K562 (cell line): ENCODE data around the gene ATXN10. TPM values are rescaled to one million over a fixed set of nuclear protein-coding genes. Genes with fewer than 3 reads are reported as not detected.
"Not testable (repeated sequence)": the region's sequence is repeated elsewhere in the genome, so short reads cannot be mapped to it uniquely, and the experiment has no call there.

Source experiments
- ATAC-seq: fragments of 200-7000 bp; cut with Tn5 transposase; 3 replicates; pipeline ENCODE4 v1.9.1; 2020; ENCODE audit warnings: moderate library complexity
- BruUV-seq: library from RNA; stranded (reverse); fragments of 400-500 nt; replicated peaks from 2 replicates; lab custom pipeline; 2021; lab: Mats Ljungman, UMichigan
- CTCF ChIA-PET: fragments of 300-600 bp; formaldehyde crosslinking; extraction: SDS; loops from one replicate; lab custom pipeline; 2021; ENCODE audit warnings: low intra/inter-chr PET ratio; lab: Yijun Ruan, JAX
- POLR2A ChIA-PET: fragments of 300-600, 350-650 bp; sonication (Branson Sonifier 250); formaldehyde crosslinking; extraction: SDS; loops from one replicate; lab custom pipeline; 2021; ENCODE audit warnings: antibody characterized with exemption, inconsistent platforms; lab: Yijun Ruan, JAX
- DNase-seq, 4 experiments: peaks; one replicate each; pipeline versions ENCODE4 v3.0.0 to v3.0.0-alpha.2; 2011 to 2018; ENCODE audit warnings: low spot score in 3 of 4, mixed read lengths in 3 of 4; ENCODE audit errors: extremely low read depth in 1 of 4
- FAIRE-seq: peaks from 2 replicates; lab custom pipeline; 2011; peaks lifted over from hg19 to GRCh38; lab: Jason Lieb, UNC
- H2AFZ ChIP-seq: 2 replicates; pipeline ENCODE4 v1.6.0; 2011; ENCODE audit warnings: low read depth, low read length, control low read depth, inconsistent platforms
- H3K27ac ChIP-seq: fragments of 200-600 bp; 3 replicates; pipeline ENCODE4 v1.8.0; 2011; ENCODE audit warnings: low read depth, mild to moderate bottlenecking, control low read depth, inconsistent platforms, low read length, moderate library complexity, mixed read lengths; ENCODE audit errors: extremely low read depth
- H3K27me3 ChIP-seq, 2 experiments: fragments of 300-600 bp in 1 of 2; 2 replicates in 1 of 2; 3 replicates in 1 of 2; pipeline versions ENCODE4 v1.6.0 to v1.8.0; 2011; ENCODE audit warnings: inconsistent platforms in 2 of 2, low read length in 2 of 2, mild to moderate bottlenecking in 1 of 2, mixed read lengths in 1 of 2, moderate library complexity in 1 of 2; ENCODE audit not compliant: control insufficient read depth in 2 of 2, insufficient read depth in 2 of 2
- H3K36me3 ChIP-seq: fragments of 300-600 bp; 3 replicates; pipeline ENCODE4 v1.8.0; 2011; ENCODE audit warnings: mild to moderate bottlenecking, low read length, inconsistent platforms; ENCODE audit not compliant: control insufficient read depth, insufficient read depth
- H3K4me1 ChIP-seq, 2 experiments: fragments of 200-600 bp in 1 of 2; replicated peaks in 1 of 2; 2 replicates in 1 of 2; 3 replicates in 1 of 2; pipeline versions ENCODE4 v1.5.1 to v1.8.0; 2011; ENCODE audit warnings: inconsistent platforms in 2 of 2, low read length in 2 of 2, mild to moderate bottlenecking in 1 of 2, mixed read lengths in 1 of 2, moderate library complexity in 1 of 2; ENCODE audit not compliant: control insufficient read depth in 2 of 2, insufficient read depth in 2 of 2
- H3K4me2 ChIP-seq: 2 replicates; pipeline ENCODE4 v1.6.1; 2011; ENCODE audit warnings: low read length, control low read depth, inconsistent platforms, mixed read lengths; ENCODE audit not compliant: insufficient read depth
- H3K4me3 ChIP-seq: fragments of 200-600 bp; sonication (generic), shearing (Covaris generic); 2 replicates; pipeline ENCODE4 v1.5.1; 2016; ENCODE audit warnings: control low read depth, inconsistent platforms
- H3K79me2 ChIP-seq: fragments of 200-600 bp; 3 replicates; pipeline ENCODE4 v1.8.0; 2011; ENCODE audit warnings: low read length, inconsistent platforms; ENCODE audit not compliant: control insufficient read depth, insufficient read depth
- H3K9ac ChIP-seq, 2 experiments: 2 replicates each; pipeline versions ENCODE4 v1.6.0 to v1.6.1; 2011; ENCODE audit warnings: low read depth in 2 of 2, low read length in 2 of 2, control low read depth in 1 of 2, inconsistent platforms in 1 of 2, mild to moderate bottlenecking in 1 of 2, mixed read lengths in 1 of 2; ENCODE audit not compliant: insufficient read depth in 1 of 2
- H3K9me1 ChIP-seq: one replicate; pipeline ENCODE4 v1.6.0; 2011; ENCODE audit warnings: inconsistent platforms, mild to moderate bottlenecking, low read length, moderate library complexity; ENCODE audit not compliant: control insufficient read depth, insufficient read depth
- H3K9me3 ChIP-seq: replicated peaks from 2 replicates; pipeline ENCODE4 v1.5.1; 2011; ENCODE audit warnings: low read depth, low read length, inconsistent platforms; ENCODE audit not compliant: control insufficient read depth, insufficient read depth
- H4K20me1 ChIP-seq: replicated peaks from 2 replicates; pipeline ENCODE4 v1.6.1; 2011; ENCODE audit warnings: low read length, inconsistent platforms, mixed read lengths; ENCODE audit not compliant: control insufficient read depth, insufficient read depth
- BCOR ChIP-seq: fragments of 450-650 bp; IDR thresholded peaks from 2 replicates; pipeline ENCODE4 v1.6.1; 2016
- MEIS2 ChIP-seq: fragments of 450-650 bp; IDR thresholded peaks from 2 replicates; pipeline ENCODE4 v1.6.1; 2014; ENCODE audit warnings: mild to moderate bottlenecking; ENCODE audit not compliant: partially characterized antibody
- NFE2 ChIP-seq: IDR thresholded peaks from 2 replicates; pipeline ENCODE4 v1.6.1; 2014; ENCODE audit warnings: antibody characterized with exemption, low read depth
- NRF1 ChIP-seq, 2 experiments: fragments of 450-650 bp; IDR thresholded peaks in 1 of 2; conservative IDR thresholded peaks in 1 of 2; 2 replicates each; pipeline ENCODE4 v1.6.1; 2014; ENCODE audit warnings: mild to moderate bottlenecking in 2 of 2
- ZNF146 ChIP-seq: IDR thresholded peaks from one replicate; pipeline ENCODE4 v1.6.1; 2018; ENCODE audit warnings: missing compliant biosample characterization; ENCODE audit not compliant: unreplicated experiment
- ZNF282 ChIP-seq: sonication (generic); formaldehyde crosslinking; IDR thresholded peaks from 2 replicates; pipeline ENCODE4 v1.8.1; 2023; ENCODE audit warnings: missing genetic modification reagents
- WGBS: fragments of 100-300 bp; shearing (Covaris generic); methylation state at CpG from one replicate; pipeline ENCODE4 v1.1.6; 2016; ENCODE audit warnings: low coverage, mixed read lengths; ENCODE audit not compliant: insufficient coverage; ENCODE audit errors: missing lambda C conversion rate; 5-methylcytosine and 5-hydroxymethylcytosine counted together
- in situ Hi-C: fragments of 300-500 bp; cut with MboI; formaldehyde crosslinking; loops from 4 replicates; pipeline ENCODE4 v1.15.0; 2018; ENCODE audit warnings: inconsistent platforms, mixed read lengths
- intact Hi-C: fragments of 100-400 bp; cut with micrococcal nuclease; formaldehyde crosslinking; loops from 2 replicates; pipeline ENCODE4 v1.14.2; 2022
- polyA plus RNA-seq, 8 experiments: library from polyadenylated mRNA; depleted of rRNA in 4 of 8; stranded (reverse) in 5 of 8; unstranded in 3 of 8; fragments of >200 nt; fragmentation: Nextera tagmentation in 2 of 8; fragmentation: Illumina TruSeq in 1 of 8; extraction: Ambion mirVana in 2 of 8; extraction: Trizol in 1 of 8; gene quantifications; 2 replicates each; pipeline versions ENCODE4 v1.2.1 to v1.2.3, GENCODE V29; 2011 to 2014; ENCODE audit warnings: inconsistent platforms in 1 of 8, missing spikeins in 1 of 8
- total RNA-seq, 7 experiments: library from RNA; depleted of rRNA in 6 of 7; stranded (reverse); fragments of >200 nt in 6 of 7; fragmentation: Illumina TruSeq in 2 of 7; extraction: Trizol in 2 of 7; gene quantifications; 2 replicates each; pipeline versions ENCODE4 v1.2.1 to v1.2.3, GENCODE V29; 2011 to 2021; ENCODE audit warnings: low replicate concordance in 1 of 7

Gene ATXN10
- total and polyA plus RNA-seq, 9 of the 15 experiments (the other 6 are each of a cell fraction or from before 2014, with no cell fraction given) = 11.5 to 190 (median 33.6) TPM

DNA sequence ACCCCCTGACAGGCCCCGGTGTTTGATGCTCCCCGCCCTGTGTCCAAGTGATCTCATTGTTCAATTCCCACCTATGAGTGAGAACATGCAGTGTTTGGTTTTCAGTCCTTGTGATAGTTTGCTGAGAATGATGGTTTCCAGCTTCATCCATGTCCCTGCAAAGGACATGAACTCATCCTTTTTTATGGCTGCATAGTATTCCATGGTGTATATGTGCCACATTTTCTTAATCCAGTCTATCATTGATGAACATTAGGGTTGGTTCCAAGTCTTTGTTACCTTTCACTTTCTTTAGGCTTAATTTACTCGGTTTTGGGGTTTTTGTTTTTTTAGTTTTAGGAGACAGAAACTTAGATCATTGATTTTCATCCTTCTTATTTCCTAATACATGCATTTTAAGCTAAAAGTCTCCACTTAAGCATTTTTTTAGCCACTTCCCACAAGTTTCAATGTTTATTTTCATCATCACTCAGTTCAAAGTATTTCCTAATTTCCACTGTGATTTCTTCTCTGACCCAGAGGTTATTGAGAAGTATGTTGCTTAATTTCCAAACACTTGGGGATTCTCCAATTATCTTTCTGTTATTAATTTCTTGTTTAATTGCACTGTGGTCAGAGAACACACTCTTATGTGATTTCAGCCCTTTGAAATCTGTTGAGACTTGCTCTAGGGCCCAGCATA, 48.0 kb upstream of the ATXN10 start:
- in situ Hi-C loops, intact Hi-C loops, FAIRE-seq, H3K9me3 ChIP-seq, POLR2A ChIA-PET, CTCF ChIA-PET, H3K4me3 ChIP-seq, H3K27ac ChIP-seq, H2AFZ ChIP-seq, H3K4me1 ChIP-seq, H4K20me1 ChIP-seq, ATAC-seq, H3K36me3 ChIP-seq, H3K4me2 ChIP-seq, BruUV-seq, H3K9me1 ChIP-seq, H3K9ac ChIP-seq, DNase-seq, H3K79me2 ChIP-seq: not testable (repeated sequence)
- 28% methylated on average over 3 of the region's 3 CpGs for WGBS
- peaks cover 0 to 15% of the 10 kb centered on the region in 2 experiments; a peak in 1 of 5 replicates for H3K27me3 ChIP-seq
- TF ChIP-seq BCOR (peak; percentile 19; the same call in 1 of the 2 replicates), ZNF146 (CRISPR knock-in tag) (peak; percentile 70)

DNA sequence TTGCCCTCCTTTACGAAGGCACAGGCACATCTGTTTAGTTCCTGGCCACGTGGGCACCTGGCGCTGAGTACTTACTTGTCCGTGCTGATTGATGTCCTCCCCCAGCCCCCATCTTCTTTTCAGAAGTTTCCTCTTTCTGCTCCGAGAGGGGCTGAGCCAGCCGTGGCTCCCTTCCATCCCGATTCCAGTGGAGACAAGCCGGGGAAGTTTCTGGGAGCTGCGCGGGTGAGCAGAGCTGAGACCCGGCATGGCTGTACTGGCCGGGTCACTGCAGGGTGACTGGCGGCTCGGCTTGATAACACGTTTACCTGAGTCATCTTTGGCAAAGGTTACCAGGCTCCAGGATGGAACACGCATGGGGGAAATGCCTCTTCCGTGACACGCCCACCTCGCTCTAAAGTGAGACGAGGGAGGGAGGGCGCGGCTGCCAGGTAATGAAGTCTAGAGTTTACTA, 45.4 kb upstream of the ATXN10 start:
- Histone ChIP-seq H3K79me2 (no peaks in the 10 kb centered on the region), H3K9me3 (no peaks in the 10 kb centered on the region), H3K4me3 (no peak overlapping the region), H3K9ac (peak overlapping the region in 1 of 2 experiments; percentile 36; a peak in 1 of 4 replicates), H3K27me3 (peaks cover 0 to 15% of the 10 kb centered on the region in 2 experiments; a peak in 2 of 5 replicates), H3K4me1 (peaks cover 0 to 5% of the 10 kb centered on the region in 2 experiments; a peak in 1 of 5 replicates), H2AFZ (no peak overlapping the region), H3K4me2 (no peak overlapping the region), H3K27ac (no peak overlapping the region), H3K36me3 (no peaks in the 10 kb centered on the region), H4K20me1 (no peaks in the 10 kb centered on the region), H3K9me1 (no peaks in the 10 kb centered on the region)
- TF ChIP-seq NFE2 (peak; percentile 43; the same call in 1 of the 2 replicates), ZNF282 (CRISPR knock-in tag) (no peak), NRF1 (conservative IDR thresholded peaks at IDR 0.05 in 1 of 2, IDR thresholded peaks at IDR 0.05 in 1 of 2) (peak in 1 of 2 experiments; percentile 24; a peak in 1 of 4 replicates), MEIS2 (peak; percentile 34)
- ATAC-seq (no peak), FAIRE-seq (no peak), DNase-seq (peak in 2 of 4 experiments; percentile 43)
- in situ Hi-C loops (no loop called here), intact Hi-C loops (no loop called here)
- BruUV-seq = no TSS peak
- 5% methylated on average over 22 of the region's 22 CpGs for WGBS
- POLR2A ChIA-PET = no interaction called here
- CTCF ChIA-PET = no interaction called here
